Measurements from ENCODE around the gene COTL1.
"Not testable (repeated sequence)": the region's sequence is repeated elsewhere in the genome, so short reads cannot be mapped to it uniquely, and the experiment has no call there.

The COTL1 gene

GRCh38 chr16:84569382-84569987 is 48.4 kb downstream of the COTL1 start:
- no peak for DNase-seq (ENCODE audit: low read depth in 2 of 2)

- DNase-seq (ENCODE audit: low read depth in 2 of 2) = no peak
Measured at GRCh38 chr16:84568066-84568465, 49.8 kb downstream of the COTL1 start.

- no peak for DNase-seq (ENCODE audit: low read depth in 2 of 2)
Measured at GRCh38 chr16:84567286-84567962, 50.5 kb downstream of the COTL1 start.

GRCh38 chr16:84566545-84567257 is 51.2 kb downstream of the COTL1 start:
- DNase-seq (ENCODE audit: low read depth in 2 of 2) = no peak

GRCh38 chr16:84565669-84566495 is 52.0 kb downstream of the COTL1 start:
- DNase-seq (ENCODE audit: low read depth in 2 of 2) = no peak

GRCh38 chr16:84563786-84564420 is 54.0 kb downstream of the COTL1 start:
- DNase-seq (ENCODE audit: low read depth in 2 of 2) = no peak

GRCh38 chr16:84563064-84563715 is 54.7 kb downstream of the COTL1 start:
- no peak for DNase-seq (ENCODE audit: low read depth in 2 of 2)

GRCh38 chr16:84562174-84562815 is 55.6 kb downstream of the COTL1 start:
- DNase-seq (ENCODE audit: low read depth in 2 of 2) = no peak

GRCh38 chr16:84561291-84561690 is 56.6 kb downstream of the COTL1 start:
- no peak for DNase-seq (ENCODE audit: low read depth in 2 of 2)

- DNase-seq (ENCODE audit: low read depth in 2 of 2) = no peak
Measured at GRCh38 chr16:84560269-84560668, 57.6 kb downstream of the COTL1 start.

GRCh38 chr16:84559311-84559932 is 58.5 kb downstream of the COTL1 start:
- DNase-seq (ENCODE audit: low read depth in 2 of 2) = no peak

GRCh38 chr16:84558850-84559249 is 59.0 kb downstream of the COTL1 start:
- DNase-seq (ENCODE audit: low read depth in 2 of 2) = not testable (repeated sequence)

GRCh38 chr16:84557504-84557903 is 60.4 kb downstream of the COTL1 start:
- no peak for DNase-seq (ENCODE audit: low read depth in 2 of 2)

GRCh38 chr16:84557059-84557458 is 60.8 kb downstream of the COTL1 start:
- DNase-seq (ENCODE audit: low read depth in 2 of 2) = no peak

- no peak for DNase-seq (ENCODE audit: low read depth in 2 of 2)
Measured at GRCh38 chr16:84555418-84556196, 62.3 kb downstream of the COTL1 start.

GRCh38 chr16:84554627-84555328 is 63.1 kb downstream of the COTL1 start:
- DNase-seq (ENCODE audit: low read depth in 2 of 2) = no peak

GRCh38 chr16:84553873-84554399 is 63.9 kb downstream of the COTL1 start:
- no peak for DNase-seq (ENCODE audit: low read depth in 2 of 2)

GRCh38 chr16:84552135-84552534 is 65.7 kb downstream of the COTL1 start:
- no peak for DNase-seq (ENCODE audit: low read depth in 2 of 2)
